Stimulated activated CD8-positive, alpha-beta memory T cell treated with anti-CD3 and anti-CD28 coated beads, Interleukin-12 subunit alpha, Interleukin-12 subunit beta, amount 100 ng/mL, for 24 hours (primary cell): ENCODE data around the gene SIGLEC14.
"Not testable (repeated sequence)": the region's sequence is repeated elsewhere in the genome, so short reads cannot be mapped to it uniquely, and the experiment has no call there.

ENCODE experiments used
- DNase-seq: peaks from one replicate; pipeline ENCODE4 v3.0.0-alpha.2; 2020; ENCODE audit errors: extremely low read depth

SIGLEC14 gene

GRCh38 chr19:51646730-51647129, at the start of gene SIGLEC14:
Gene SIGLEC14, minus strand, starts transcription at chr19:51646825. Its CDS starts 66 bp downstream, at chr19:51646759.
- DNase-seq: not testable (repeated sequence)

- no peak for DNase-seq
Measured at GRCh38 chr19:51695702-51696315, 49.2 kb upstream of the SIGLEC14 start.

- no peak for DNase-seq
Measured at GRCh38 chr19:51695088-51695487, 48.5 kb upstream of the SIGLEC14 start.

GRCh38 chr19:51694318-51695085, 47.9 kb upstream of the SIGLEC14 start:
- no peak for DNase-seq

- no peak for DNase-seq
Measured at GRCh38 chr19:51693819-51694218, 47.2 kb upstream of the SIGLEC14 start.

- DNase-seq: no peak
Measured at GRCh38 chr19:51693260-51693659, 46.6 kb upstream of the SIGLEC14 start, which contains the start of gene SPACA6. Gene SPACA6, plus strand, starts transcription at chr19:51693330. Its CDS starts 197 bp downstream, at chr19:51693527.

- DNase-seq: no peak
Measured at GRCh38 chr19:51692468-51692867, 45.8 kb upstream of the SIGLEC14 start.

- DNase-seq: no peak
Measured at GRCh38 chr19:51691584-51692428, 45.2 kb upstream of the SIGLEC14 start.

GRCh38 chr19:51691074-51691583, 44.5 kb upstream of the SIGLEC14 start:
- no peak for DNase-seq

- no peak for DNase-seq
Measured at GRCh38 chr19:51690454-51691073, 43.9 kb upstream of the SIGLEC14 start.

- no peak for DNase-seq
Measured at GRCh38 chr19:51689751-51690453, 43.3 kb upstream of the SIGLEC14 start.

GRCh38 chr19:51688671-51689571, 42.3 kb upstream of the SIGLEC14 start:
- DNase-seq: no peak

GRCh38 chr19:51687791-51688670, 41.4 kb upstream of the SIGLEC14 start:
- no peak for DNase-seq

GRCh38 chr19:51686171-51686570, 39.5 kb upstream of the SIGLEC14 start:
- DNase-seq: no peak

- no peak for DNase-seq
Measured at GRCh38 chr19:51681286-51681941, 34.8 kb upstream of the SIGLEC14 start.

GRCh38 chr19:51680474-51680873, 33.8 kb upstream of the SIGLEC14 start:
- DNase-seq: no peak

- no peak for DNase-seq
Measured at GRCh38 chr19:51676566-51677083, 30.0 kb upstream of the SIGLEC14 start.

GRCh38 chr19:51675911-51676565, 29.4 kb upstream of the SIGLEC14 start:
- not testable (repeated sequence) for DNase-seq
